ENCODE measurements around the gene SLC35F1. TPM values are rescaled to one million over a fixed set of nuclear protein-coding genes. Genes with fewer than 3 reads are reported as not detected.

SLC35F1 gene
- total RNA-seq, 1 donor from 2014 or later, result 0.30 TPM

- Histone ChIP-seq H3K36me3 (no peaks in the 10 kb centered on the region), H3K27ac (no peak overlapping the region), H3K27me3 (ENCODE audit: low read depth) (no peaks in the 10 kb centered on the region), H3K4me3 (no peak overlapping the region), H3K9me3 (no peaks in the 10 kb centered on the region), H3K4me1 (no peaks in the 10 kb centered on the region)
- no peak for TF ChIP-seq CTCF (IDR thresholded peaks at IDR 0.05)
- no peak for ATAC-seq
- intact Hi-C loops (cut with DNase I), result no loop called here
- no peak for DNase-seq
These were observed 31.4 kb downstream of the SLC35F1 start for GRCh38 chr6:117938311-117938995.

GRCh38 chr6:117947234-117947633 lies 40.2 kb downstream of the SLC35F1 start:
- no peak for DNase-seq
- no peak for ATAC-seq
- Histone ChIP-seq H3K4me1 (no peaks in the 10 kb centered on the region), H3K36me3 (no peaks in the 10 kb centered on the region), H3K9me3 (no peaks in the 10 kb centered on the region), H3K27ac (no peak overlapping the region), H3K4me3 (no peak overlapping the region), H3K27me3 (ENCODE audit: low read depth) (no peaks in the 10 kb centered on the region)
- intact Hi-C loops (cut with DNase I), result no loop called here
- no peak for TF ChIP-seq CTCF (IDR thresholded peaks at IDR 0.05)

- intact Hi-C loops (cut with DNase I), result no loop called here
- no peak for DNase-seq
- no peak for TF ChIP-seq CTCF (IDR thresholded peaks at IDR 0.05)
- Histone ChIP-seq H3K36me3 (no peaks in the 10 kb centered on the region), H3K9me3 (no peaks in the 10 kb centered on the region), H3K4me3 (no peak overlapping the region), H3K27ac (no peak overlapping the region), H3K4me1 (no peaks in the 10 kb centered on the region), H3K27me3 (ENCODE audit: low read depth) (no peaks in the 10 kb centered on the region)
- no peak for ATAC-seq
These were observed 44.7 kb downstream of the SLC35F1 start for GRCh38 chr6:117951783-117952182.

- no peak overlapping the region for H3K4me3 ChIP-seq
- H3K27ac ChIP-seq, result no peak overlapping the region
- H3K27me3 ChIP-seq (ENCODE audit: low read depth), result no peaks in the 10 kb centered on the region
- intact Hi-C loops (cut with DNase I), result no loop called here
- ATAC-seq (no peak), DNase-seq (no peak)
- H3K36me3 ChIP-seq, result no peaks in the 10 kb centered on the region
- TF ChIP-seq CTCF (IDR thresholded peaks at IDR 0.05), result no peak
- H3K4me1 ChIP-seq, result no peaks in the 10 kb centered on the region
- no peaks in the 10 kb centered on the region for H3K9me3 ChIP-seq
These were observed 48.7 kb downstream of the SLC35F1 start for GRCh38 chr6:117955684-117956256.

GRCh38 chr6:117956386-117956785 lies 49.3 kb downstream of the SLC35F1 start:
- intact Hi-C loops (cut with DNase I), result no loop called here
- H3K27me3 ChIP-seq (ENCODE audit: low read depth), result no peaks in the 10 kb centered on the region
- no peak overlapping the region for H3K4me3 ChIP-seq
- no peaks in the 10 kb centered on the region for H3K9me3 ChIP-seq
- H3K4me1 ChIP-seq, result no peaks in the 10 kb centered on the region
- no peaks in the 10 kb centered on the region for H3K36me3 ChIP-seq
- no peak for ATAC-seq
- no peak for DNase-seq
- H3K27ac ChIP-seq, result no peak overlapping the region
- no peak for TF ChIP-seq CTCF (IDR thresholded peaks at IDR 0.05)

Measured in lower lobe of right lung (tissue), 2 donors.